ENCODE results near the gene DGKG.

GRCh38 chr3:186192823-186193222, 169.2 kb downstream of the DGKG start:
- TF ChIP-seq, protein P1, sequence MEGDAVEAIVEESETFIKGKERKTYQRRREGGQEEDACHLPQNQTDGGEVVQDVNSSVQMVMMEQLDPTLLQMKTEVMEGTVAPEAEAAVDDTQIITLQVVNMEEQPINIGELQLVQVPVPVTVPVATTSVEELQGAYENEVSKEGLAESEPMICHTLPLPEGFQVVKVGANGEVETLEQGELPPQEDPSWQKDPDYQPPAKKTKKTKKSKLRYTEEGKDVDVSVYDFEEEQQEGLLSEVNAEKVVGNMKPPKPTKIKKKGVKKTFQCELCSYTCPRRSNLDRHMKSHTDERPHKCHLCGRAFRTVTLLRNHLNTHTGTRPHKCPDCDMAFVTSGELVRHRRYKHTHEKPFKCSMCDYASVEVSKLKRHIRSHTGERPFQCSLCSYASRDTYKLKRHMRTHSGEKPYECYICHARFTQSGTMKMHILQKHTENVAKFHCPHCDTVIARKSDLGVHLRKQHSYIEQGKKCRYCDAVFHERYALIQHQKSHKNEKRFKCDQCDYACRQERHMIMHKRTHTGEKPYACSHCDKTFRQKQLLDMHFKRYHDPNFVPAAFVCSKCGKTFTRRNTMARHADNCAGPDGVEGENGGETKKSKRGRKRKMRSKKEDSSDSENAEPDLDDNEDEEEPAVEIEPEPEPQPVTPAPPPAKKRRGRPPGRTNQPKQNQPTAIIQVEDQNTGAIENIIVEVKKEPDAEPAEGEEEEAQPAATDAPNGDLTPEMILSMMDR (IDR thresholded peaks at IDR 0.05): no peak
- TF ChIP-seq POLR2A (IDR thresholded peaks at IDR 0.05) (no peak), POLR2AphosphoS5 (IDR thresholded peaks at IDR 0.05) (no peak), EP300 (IDR thresholded peaks at IDR 0.05) (no peak)
